PC-9 (cell line): ENCODE data around the gene TDRD9. TPM values are rescaled to one million over a fixed set of nuclear protein-coding genes. Genes with fewer than 3 reads are reported as not detected.
A peak's percentile ranks its signal among the peaks of the same experiment; 100 is the strongest.

Experiments used
- BruUV-seq: library from RNA; stranded (reverse); fragments of 400-500 nt; replicated peaks from 2 replicates; lab custom pipeline; 2021; lab: Mats Ljungman, UMichigan
- CTCF ChIA-PET: fragments of 300-600 bp; sonication (Branson Sonifier 250); formaldehyde crosslinking; loops from one replicate; lab custom pipeline; 2022; ENCODE audit warnings: antibody characterized with exemption; lab: Charles Lee
- POLR2A ChIA-PET: fragments of 300-600 bp; sonication (Branson Sonifier 250); formaldehyde crosslinking; loops from one replicate; lab custom pipeline; 2022; ENCODE audit warnings: antibody characterized with exemption; ENCODE audit not compliant: unreplicated experiment; lab: Charles Lee
- DNase-seq, 2 experiments: peaks; one replicate each; pipeline versions ENCODE4 v3.0.0 to v3.0.0-alpha.2; 2015 to 2022; ENCODE audit warnings: mixed read lengths in 1 of 2
- H2AFZ ChIP-seq: fragments of 200-600 bp; sonication (generic); 2 replicates; pipeline ENCODE4 v1.8.1; 2017; ENCODE audit warnings: antibody characterized with exemption
- H3F3A ChIP-seq: fragments of 200-600 bp; sonication (generic); 2 replicates; pipeline ENCODE4 v1.8.1; 2017; ENCODE audit warnings: antibody characterized with exemption, mild to moderate bottlenecking, low read depth; ENCODE audit not compliant: insufficient read depth
- H3K27ac ChIP-seq: fragments of 200-600 bp; sonication (generic); 2 replicates; pipeline ENCODE4 v1.6.1; 2016; ENCODE audit warnings: mixed run types
- H3K27me3 ChIP-seq: fragments of 200-600 bp; sonication (generic); 2 replicates; pipeline ENCODE4 v1.6.1; 2016; ENCODE audit warnings: low read depth, mixed run types; ENCODE audit not compliant: insufficient read depth
- H3K36me3 ChIP-seq: fragments of 200-600 bp; sonication (generic); 2 replicates; pipeline ENCODE4 v1.6.1; 2016; ENCODE audit warnings: low read depth, mixed run types
- H3K4me1 ChIP-seq: fragments of 200-600 bp; sonication (generic); replicated peaks from 2 replicates; pipeline ENCODE4 v1.6.1; 2016; ENCODE audit warnings: mixed run types; ENCODE audit not compliant: insufficient read depth
- H3K4me2 ChIP-seq: fragments of 200-600 bp; sonication (generic); 2 replicates; pipeline ENCODE4 v1.6.1; 2017; ENCODE audit warnings: mixed run types
- H3K4me3 ChIP-seq: fragments of 200-600 bp; sonication (generic); 2 replicates; pipeline ENCODE4 v1.6.1; 2016; ENCODE audit warnings: mixed run types
- H3K79me2 ChIP-seq: fragments of 200-600 bp; sonication (generic); 2 replicates; pipeline ENCODE4 v1.6.1; 2017; ENCODE audit warnings: low read depth, mixed run types
- H3K9me2 ChIP-seq: fragments of 200-600 bp; sonication (generic); 2 replicates; pipeline ENCODE4 v1.8.1; 2017; ENCODE audit warnings: mild to moderate bottlenecking; ENCODE audit not compliant: insufficient read depth
- H3K9me3 ChIP-seq: fragments of 200-600 bp; sonication (generic); 2 replicates; pipeline ENCODE4 v1.8.1; 2016; ENCODE audit warnings: low read depth; ENCODE audit not compliant: insufficient read depth
- H4K20me1 ChIP-seq: fragments of 200-600 bp; sonication (generic); 2 replicates; pipeline ENCODE4 v1.8.1; 2017; ENCODE audit not compliant: insufficient read depth
- CTCF ChIP-seq: fragments of 200-600 bp; sonication (generic); conservative IDR thresholded peaks from 2 replicates; pipeline ENCODE4 v1.6.1; 2017; ENCODE audit warnings: mixed run types, antibody characterized with exemption, mild to moderate bottlenecking, moderate library complexity
- EZH2 ChIP-seq: fragments of 200-600 bp; sonication (generic); IDR thresholded peaks from 2 replicates; pipeline ENCODE4 v1.8.0; 2017; ENCODE audit warnings: antibody characterized with exemption, low read depth
- intact Hi-C: fragments of 100-400 bp; cut with micrococcal nuclease; formaldehyde crosslinking; loops from one replicate; pipeline ENCODE4 v1.10.0; 2022; ENCODE audit not compliant: unreplicated experiment
- total RNA-seq: library from RNA; stranded (reverse); gene quantifications from 2 replicates; pipeline ENCODE4 v1.2.3, GENCODE V29; 2021

TDRD9 gene
- total RNA-seq, 1 experiment from 2014 or later: 0.15 TPM

- Histone ChIP-seq H3K27me3 (no peaks in the 10 kb centered on the region), H3K27ac (no peak overlapping the region), H3K36me3 (no peaks in the 10 kb centered on the region), H3K4me3 (no peak overlapping the region), H3K4me1 (peaks cover 3% of the 10 kb centered on the region), H4K20me1 (no peaks in the 10 kb centered on the region), H3K4me2 (no peak overlapping the region), H3K9me3 (no peaks in the 10 kb centered on the region), H3K9me2 (no peaks in the 10 kb centered on the region), H3F3A (no peaks in the 10 kb centered on the region), H3K79me2 (no peaks in the 10 kb centered on the region), H2AFZ (no peak overlapping the region)
- no TSS peak for BruUV-seq
- CTCF ChIA-PET: no interaction called here
- no peak for DNase-seq
- TF ChIP-seq EZH2 (no peak), CTCF (peak; percentile 37; the same call in 1 of the 2 replicates)
- POLR2A ChIA-PET: no interaction called here
- intact Hi-C loops: no loop called here
Observed at GRCh38 chr14:104001003-104001402, 72.7 kb downstream of the TDRD9 start.

- no peaks in the 10 kb centered on the region for H3K27me3 ChIP-seq
Observed at GRCh38 chr14:104003616-104004015, 75.4 kb downstream of the TDRD9 start.

GRCh38 chr14:104004849-104005248 lies 76.6 kb downstream of the TDRD9 start:
- TF ChIP-seq CTCF (no peak), EZH2 (no peak)
- Histone ChIP-seq H3F3A (no peaks in the 10 kb centered on the region), H3K4me1 (no peaks in the 10 kb centered on the region), H3K4me3 (no peak overlapping the region), H3K9me2 (no peaks in the 10 kb centered on the region), H3K9me3 (no peaks in the 10 kb centered on the region), H3K79me2 (no peaks in the 10 kb centered on the region), H3K4me2 (no peak overlapping the region), H4K20me1 (no peaks in the 10 kb centered on the region), H2AFZ (no peak overlapping the region), H3K36me3 (no peaks in the 10 kb centered on the region), H3K27ac (no peak overlapping the region), H3K27me3 (no peaks in the 10 kb centered on the region)
- ChIA-PET POLR2A (no interaction called here), CTCF (no interaction called here)
- intact Hi-C loops: no loop called here
- no peak for DNase-seq
- BruUV-seq: no TSS peak

More at GRCh38 chr14:104003616-104004015, 75.4 kb downstream of the TDRD9 start:
- H4K20me1 ChIP-seq: no peaks in the 10 kb centered on the region
- no peaks in the 10 kb centered on the region for H3F3A ChIP-seq
- POLR2A ChIA-PET: no interaction called here
- no peak overlapping the region for H3K4me3 ChIP-seq
- H3K4me1 ChIP-seq: no peaks in the 10 kb centered on the region
- no TSS peak for BruUV-seq
- H3K36me3 ChIP-seq: no peaks in the 10 kb centered on the region
- H3K9me3 ChIP-seq: no peaks in the 10 kb centered on the region
- DNase-seq: no peak
- CTCF ChIA-PET: no interaction called here
- TF ChIP-seq CTCF: no peak
- TF ChIP-seq EZH2: no peak
- no peak overlapping the region for H2AFZ ChIP-seq
- H3K9me2 ChIP-seq: no peaks in the 10 kb centered on the region
- no peaks in the 10 kb centered on the region for H3K79me2 ChIP-seq
- H3K4me2 ChIP-seq: no peak overlapping the region
- intact Hi-C loops: no loop called here
- no peak overlapping the region for H3K27ac ChIP-seq
